Panc1 (cell line): ENCODE results near the gene SERPINA12. TPM values are rescaled to one million over a fixed set of nuclear protein-coding genes. Genes with fewer than 3 reads are reported as not detected.

ENCODE experiments used
- ATAC-seq: fragments of 200-7000 bp; cut with Tn5 transposase; 2 replicates; pipeline ENCODE4 v1.9.1; 2020; ENCODE audit warnings: mild to moderate bottlenecking, moderate library complexity
- BruUV-seq: library from RNA; stranded (reverse); fragments of 400-500 nt; replicated peaks from 2 replicates; lab custom pipeline; 2021; lab: Mats Ljungman, UMichigan
- CTCF ChIA-PET: fragments of 300-600 bp; sonication (Branson Sonifier 250); formaldehyde crosslinking; loops from one replicate; lab custom pipeline; 2022; ENCODE audit warnings: antibody characterized with exemption; lab: Charles Lee
- POLR2A ChIA-PET: fragments of 300-600 bp; sonication (Branson Sonifier 250); formaldehyde crosslinking; loops from one replicate; lab custom pipeline; 2022; ENCODE audit warnings: antibody characterized with exemption; lab: Charles Lee
- DNase-seq: peaks from one replicate; pipeline ENCODE4 v3.0.0-alpha.2; 2010; ENCODE audit warnings: low read depth, low spot score
- H3K27ac ChIP-seq: 2 replicates; pipeline ENCODE4 v1.5.1; 2011; ENCODE audit warnings: mild to moderate bottlenecking, low read length, inconsistent platforms
- H3K27me3 ChIP-seq: fragments of 200-500 bp; sonication (Bioruptor generic); 2 replicates; pipeline ENCODE4 v1.6.0; 2014; ENCODE audit warnings: low read length, inconsistent platforms; ENCODE audit not compliant: control insufficient read depth, insufficient read depth
- H3K36me3 ChIP-seq: fragments of 200-500 bp; sonication (Bioruptor generic); 2 replicates; pipeline ENCODE4 v1.5.1; 2014; ENCODE audit warnings: inconsistent platforms, mild to moderate bottlenecking, low read length, moderate library complexity; ENCODE audit not compliant: control insufficient read depth, insufficient read depth
- H3K4me1 ChIP-seq: 2 replicates; pipeline ENCODE4 v1.5.1; 2011; ENCODE audit warnings: inconsistent platforms, mild to moderate bottlenecking, low read length, moderate library complexity; ENCODE audit not compliant: control insufficient read depth, insufficient read depth
- H3K4me3 ChIP-seq, 2 experiments: 2 replicates each; pipeline ENCODE4 v1.5.1; 2011 to 2012; ENCODE audit warnings: low read depth in 2 of 2, low read length in 2 of 2, mild to moderate bottlenecking in 2 of 2, inconsistent platforms in 1 of 2, moderate library complexity in 1 of 2
- H3K9me3 ChIP-seq: fragments of 200-500 bp; sonication (Bioruptor generic); 2 replicates; pipeline ENCODE4 v1.5.1; 2014; ENCODE audit warnings: low read depth, mild to moderate bottlenecking, inconsistent platforms, low read length, moderate library complexity; ENCODE audit not compliant: control insufficient read depth, insufficient read depth
- POLR2AphosphoS5 ChIP-seq: IDR thresholded peaks from 2 replicates; pipeline ENCODE4 v1.6.1; 2012; ENCODE audit warnings: mild to moderate bottlenecking, low read depth, low read length, moderate library complexity
- SIN3A ChIP-seq: IDR thresholded peaks from 2 replicates; pipeline ENCODE4 v1.6.1; 2012; ENCODE audit warnings: low read depth, mild to moderate bottlenecking, low read length, moderate library complexity, borderline replicate concordance; ENCODE audit not compliant: insufficient read depth
- TCF7L2 ChIP-seq: IDR thresholded peaks from 2 replicates; pipeline ENCODE4 v1.6.1; 2011; ENCODE audit warnings: mild to moderate bottlenecking, low read depth, low read length, inconsistent platforms
- in situ Hi-C: cut with HindIII; loops from 2 replicates; pipeline ENCODE4 v1.10.0; 2016; ENCODE audit warnings: low sequenced_read_pairs, low pct_unique_long_range_greater_than_20kb
- intact Hi-C: fragments of 100-400 bp; cut with micrococcal nuclease; formaldehyde crosslinking; loops from one replicate; pipeline ENCODE4 v1.10.0; 2022; ENCODE audit not compliant: unreplicated experiment
- total RNA-seq: library from RNA; stranded (reverse); gene quantifications from one replicate; pipeline ENCODE4 v1.2.1, GENCODE V29; 2021; ENCODE audit not compliant: unreplicated experiment
- TF ChIP-seq, protein P1 (sequence below), 2 experiments: IDR thresholded peaks; 2 replicates each; pipeline ENCODE4 v1.6.1; 2011 to 2012; ENCODE audit warnings: low read depth in 2 of 2, control low read depth in 1 of 2, low read length in 1 of 2, mild to moderate bottlenecking in 1 of 2, moderate library complexity in 1 of 2; ENCODE audit not compliant: insufficient read depth in 1 of 2
- TF ChIP-seq, protein P2 (sequence below): fragments of 450-650 bp; IDR thresholded peaks from 2 replicates; pipeline ENCODE4 v1.5.1; 2017; ENCODE audit warnings: mild to moderate bottlenecking

SERPINA12 gene
- total RNA-seq, 1 experiment from 2014 or later, result not detected

DNA sequence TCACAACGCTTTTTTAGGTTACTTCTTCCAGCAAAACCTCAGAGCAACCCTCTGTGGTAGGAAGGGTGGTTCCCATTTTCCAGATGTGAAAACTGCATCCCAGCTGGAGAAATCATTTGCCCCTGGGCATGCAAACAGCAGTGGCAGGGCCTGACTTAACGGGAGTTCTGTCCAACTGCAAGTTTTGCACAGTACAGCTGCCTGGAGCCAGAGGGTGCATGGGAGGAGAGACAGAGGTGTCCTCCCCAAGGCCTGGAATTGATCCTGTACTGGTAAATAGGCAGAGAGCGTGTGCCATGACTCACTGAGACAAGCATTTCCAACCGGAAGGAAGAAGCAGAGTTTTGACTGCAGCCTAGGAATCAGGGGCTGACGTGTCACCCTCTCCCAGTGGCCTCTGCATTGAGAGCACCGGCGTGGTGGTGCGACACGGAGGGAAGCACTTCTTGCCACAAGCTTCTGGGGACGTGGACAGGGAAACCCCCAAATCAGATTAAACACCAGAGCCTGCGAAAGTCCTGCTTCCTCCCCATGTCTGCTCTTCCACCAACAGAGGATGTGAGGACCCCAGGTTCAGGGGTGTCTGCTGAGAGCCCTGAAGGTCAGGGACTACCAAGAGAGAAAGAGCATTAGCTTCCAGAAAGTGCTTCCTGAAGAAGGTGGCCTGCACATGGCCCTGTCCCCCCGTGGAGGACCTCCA lies 33.0 kb upstream of the SERPINA12 start:
- Histone ChIP-seq H3K4me1 (no peaks in the 10 kb centered on the region), H3K4me3 (no peak overlapping the region), H3K36me3 (no peaks in the 10 kb centered on the region), H3K9me3 (no peaks in the 10 kb centered on the region), H3K27ac (no peak overlapping the region), H3K27me3 (no peaks in the 10 kb centered on the region)
- TF ChIP-seq TCF7L2 (no peak), SIN3A (no peak), POLR2AphosphoS5 (no peak)
- TF ChIP-seq, protein P1, sequence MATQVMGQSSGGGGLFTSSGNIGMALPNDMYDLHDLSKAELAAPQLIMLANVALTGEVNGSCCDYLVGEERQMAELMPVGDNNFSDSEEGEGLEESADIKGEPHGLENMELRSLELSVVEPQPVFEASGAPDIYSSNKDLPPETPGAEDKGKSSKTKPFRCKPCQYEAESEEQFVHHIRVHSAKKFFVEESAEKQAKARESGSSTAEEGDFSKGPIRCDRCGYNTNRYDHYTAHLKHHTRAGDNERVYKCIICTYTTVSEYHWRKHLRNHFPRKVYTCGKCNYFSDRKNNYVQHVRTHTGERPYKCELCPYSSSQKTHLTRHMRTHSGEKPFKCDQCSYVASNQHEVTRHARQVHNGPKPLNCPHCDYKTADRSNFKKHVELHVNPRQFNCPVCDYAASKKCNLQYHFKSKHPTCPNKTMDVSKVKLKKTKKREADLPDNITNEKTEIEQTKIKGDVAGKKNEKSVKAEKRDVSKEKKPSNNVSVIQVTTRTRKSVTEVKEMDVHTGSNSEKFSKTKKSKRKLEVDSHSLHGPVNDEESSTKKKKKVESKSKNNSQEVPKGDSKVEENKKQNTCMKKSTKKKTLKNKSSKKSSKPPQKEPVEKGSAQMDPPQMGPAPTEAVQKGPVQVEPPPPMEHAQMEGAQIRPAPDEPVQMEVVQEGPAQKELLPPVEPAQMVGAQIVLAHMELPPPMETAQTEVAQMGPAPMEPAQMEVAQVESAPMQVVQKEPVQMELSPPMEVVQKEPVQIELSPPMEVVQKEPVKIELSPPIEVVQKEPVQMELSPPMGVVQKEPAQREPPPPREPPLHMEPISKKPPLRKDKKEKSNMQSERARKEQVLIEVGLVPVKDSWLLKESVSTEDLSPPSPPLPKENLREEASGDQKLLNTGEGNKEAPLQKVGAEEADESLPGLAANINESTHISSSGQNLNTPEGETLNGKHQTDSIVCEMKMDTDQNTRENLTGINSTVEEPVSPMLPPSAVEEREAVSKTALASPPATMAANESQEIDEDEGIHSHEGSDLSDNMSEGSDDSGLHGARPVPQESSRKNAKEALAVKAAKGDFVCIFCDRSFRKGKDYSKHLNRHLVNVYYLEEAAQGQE (IDR thresholded peaks at IDR 0.05; ENCODE audit: insufficient read depth in 1 of 2, low read depth in 2 of 2, low read length in 1 of 2), result no peak
- TF ChIP-seq, protein P2, sequence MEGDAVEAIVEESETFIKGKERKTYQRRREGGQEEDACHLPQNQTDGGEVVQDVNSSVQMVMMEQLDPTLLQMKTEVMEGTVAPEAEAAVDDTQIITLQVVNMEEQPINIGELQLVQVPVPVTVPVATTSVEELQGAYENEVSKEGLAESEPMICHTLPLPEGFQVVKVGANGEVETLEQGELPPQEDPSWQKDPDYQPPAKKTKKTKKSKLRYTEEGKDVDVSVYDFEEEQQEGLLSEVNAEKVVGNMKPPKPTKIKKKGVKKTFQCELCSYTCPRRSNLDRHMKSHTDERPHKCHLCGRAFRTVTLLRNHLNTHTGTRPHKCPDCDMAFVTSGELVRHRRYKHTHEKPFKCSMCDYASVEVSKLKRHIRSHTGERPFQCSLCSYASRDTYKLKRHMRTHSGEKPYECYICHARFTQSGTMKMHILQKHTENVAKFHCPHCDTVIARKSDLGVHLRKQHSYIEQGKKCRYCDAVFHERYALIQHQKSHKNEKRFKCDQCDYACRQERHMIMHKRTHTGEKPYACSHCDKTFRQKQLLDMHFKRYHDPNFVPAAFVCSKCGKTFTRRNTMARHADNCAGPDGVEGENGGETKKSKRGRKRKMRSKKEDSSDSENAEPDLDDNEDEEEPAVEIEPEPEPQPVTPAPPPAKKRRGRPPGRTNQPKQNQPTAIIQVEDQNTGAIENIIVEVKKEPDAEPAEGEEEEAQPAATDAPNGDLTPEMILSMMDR, result no peak
- ChIA-PET POLR2A (no interaction called here), CTCF (no interaction called here)
- no TSS peak for BruUV-seq
- intact Hi-C loops, result no loop called here
- no peak for DNase-seq
- ATAC-seq, result no peak
- in situ Hi-C loops, result no loop called here

DNA sequence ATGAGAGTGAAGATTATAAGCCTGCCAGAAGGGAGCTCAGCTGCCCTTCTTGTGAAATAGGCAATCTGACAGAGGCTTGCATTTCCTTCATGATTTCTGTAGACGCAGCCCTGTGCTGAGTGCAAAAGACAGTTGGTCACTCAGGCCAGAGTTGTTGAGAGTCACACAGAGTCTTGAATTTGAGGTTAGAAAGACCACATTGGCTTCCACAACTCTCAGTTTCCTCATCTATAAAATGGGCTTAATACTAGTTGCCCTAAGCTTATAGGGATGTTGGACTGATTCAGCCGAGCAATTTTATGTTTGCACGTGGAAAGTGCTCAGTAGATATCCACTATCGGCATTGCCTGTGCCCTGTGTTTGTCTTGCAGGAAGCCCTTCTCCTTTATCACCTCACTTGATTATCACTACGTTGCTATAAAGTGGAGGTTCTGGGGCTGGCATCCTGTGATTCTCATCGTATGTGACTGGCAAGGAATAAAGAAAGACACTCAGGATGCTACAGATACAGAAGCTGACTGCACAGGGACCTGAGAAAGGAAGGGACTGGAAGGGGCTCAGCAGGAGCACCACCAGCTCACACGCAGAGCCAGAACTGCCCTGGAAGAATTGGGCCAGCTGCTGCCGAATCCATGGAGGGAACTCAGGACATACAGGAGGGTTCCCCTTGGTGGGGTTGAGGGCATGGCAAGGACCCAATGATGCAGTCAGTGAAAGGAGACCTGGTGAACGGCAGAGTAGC lies 32.1 kb upstream of the SERPINA12 start:
- TF ChIP-seq POLR2AphosphoS5 (no peak), TCF7L2 (no peak)
- TF ChIP-seq, protein P2, result no peak
- TF ChIP-seq, protein P1 (IDR thresholded peaks at IDR 0.05; ENCODE audit: insufficient read depth in 1 of 2, low read depth in 2 of 2, low read length in 1 of 2), result no peak
- no peak overlapping the region for H3K27ac ChIP-seq
- H3K36me3 ChIP-seq, result no peaks in the 10 kb centered on the region
- H3K9me3 ChIP-seq, result no peaks in the 10 kb centered on the region
- intact Hi-C loops, result no loop called here
- no peaks in the 10 kb centered on the region for H3K27me3 ChIP-seq
- in situ Hi-C loops, result no loop called here
- no peak for ATAC-seq
- BruUV-seq, result no TSS peak
- H3K4me3 ChIP-seq, result no peak overlapping the region
- H3K4me1 ChIP-seq, result no peaks in the 10 kb centered on the region
- ChIA-PET CTCF (interaction anchor here (0.6 kb wide), 1 partner anchor 65 kb away, joined by 3 read pairs; the partner anchor contains the start of gene SERPINA9), POLR2A (no interaction called here)
- DNase-seq, result no peak
